Small intestine (tissue), 7 donors: ENCODE results near the gene ZFP69. TPM values are rescaled to one million over a fixed set of nuclear protein-coding genes. Genes with fewer than 3 reads are reported as not detected.

Experiments used
- DNase-seq, 2 donors: peaks; one replicate each; pipeline versions ENCODE4 v3.0.0 to v3.0.0-alpha.2; 2013
- FAIRE-seq: peaks from 2 replicates; lab custom pipeline; 2012; peaks lifted over from hg19 to GRCh38; lab: Jason Lieb, UNC
- H3K27ac ChIP-seq, 3 donors: one replicate each; pipeline ENCODE4 v1.5.1; 2013; ENCODE audit warnings: low read length in 2 of 3, mild to moderate bottlenecking in 2 of 3, control low read depth in 1 of 3, inconsistent platforms in 1 of 3, low read depth in 1 of 3, moderate library complexity in 1 of 3
- H3K27me3 ChIP-seq, 3 donors: one replicate each; pipeline ENCODE4 v1.6.1; 2013; ENCODE audit warnings: low read length in 3 of 3, inconsistent platforms in 1 of 3; ENCODE audit not compliant: control insufficient read depth in 3 of 3, insufficient read depth in 3 of 3
- H3K36me3 ChIP-seq, 3 donors: one replicate each; pipeline ENCODE4 v1.6.1; 2013; ENCODE audit warnings: low read length in 3 of 3, inconsistent platforms in 1 of 3, low read depth in 1 of 3, mild to moderate bottlenecking in 1 of 3, moderate library complexity in 1 of 3; ENCODE audit not compliant: control insufficient read depth in 3 of 3, insufficient read depth in 2 of 3
- H3K4me1 ChIP-seq, 3 donors: one replicate each; pipeline ENCODE4 v1.6.1; 2013; ENCODE audit warnings: low read length in 2 of 3, inconsistent platforms in 1 of 3, low read depth in 1 of 3, mild to moderate bottlenecking in 1 of 3, moderate library complexity in 1 of 3; ENCODE audit not compliant: control insufficient read depth in 3 of 3, insufficient read depth in 2 of 3
- H3K4me3 ChIP-seq, 3 donors: one replicate each; pipeline ENCODE4 v1.5.1; 2013; ENCODE audit warnings: low read length in 3 of 3, control low read depth in 1 of 3, inconsistent platforms in 1 of 3, low read depth in 1 of 3, mild to moderate bottlenecking in 1 of 3, moderate library complexity in 1 of 3
- H3K9me3 ChIP-seq, 2 donors: one replicate each; pipeline ENCODE4 v1.6.1; 2013; ENCODE audit warnings: low read depth in 1 of 2, low read length in 1 of 2; ENCODE audit not compliant: control insufficient read depth in 2 of 2, insufficient read depth in 1 of 2
- WGBS, 3 donors: extraction: QIAGEN DNeasy Blood & Tissue Kit; methylation state at CpG; one replicate each; pipeline ENCODE4 v1.1.7; 2013; 5-methylcytosine and 5-hydroxymethylcytosine counted together
- polyA plus RNA-seq, 4 donors: library from polyadenylated mRNA; stranded (reverse) in 3 of 4; unstranded in 1 of 4; fragments of 200-250 nt in 3 of 4; fragments of 120-200 nt in 1 of 4; gene quantifications; one replicate each; pipeline versions ENCODE4 v1.2.1 to v1.2.3, GENCODE V29; 2013
- donor health status: healthy with polysubstance abuse.
- donor health status: control.
- donor health status: control.
- donor health status: Bipolar disorder and iron deficiency.
- donor health status: healthy.

ZFP69 gene
- polyA plus RNA-seq, 4 donors = 0.81 to 3.8 (median 2.0) TPM

GRCh38 chr1:40531381-40532061 lies 54.4 kb downstream of the ZFP69 start, which contains the start of gene ZNF684:
Gene ZNF684, plus strand, starts transcription at chr1:40531637. Its CDS starts 1,530 bp downstream, at chr1:40533167.
- no peaks in the 10 kb centered on the region for H3K36me3 ChIP-seq
- H3K27ac ChIP-seq = peak within 1 kb of the TSS; percentile 73 to 83 (median 74)
- FAIRE-seq = no peak
- H3K4me3 ChIP-seq = peak within 1 kb of the TSS; percentile 43 to 80 (median 70)
- 0% methylated on average over 35 of the region's 35 CpGs for WGBS, 3 donors
- DNase-seq = peak; percentile 96 to 98
- no peaks in the 10 kb centered on the region for H3K27me3 ChIP-seq
- H3K9me3 ChIP-seq = no peaks in the 10 kb centered on the region
- no peaks in the 10 kb centered on the region for H3K4me1 ChIP-seq

- H3K4me3 ChIP-seq = peak overlapping the region; percentile 43 to 80 (median 70)
- H3K9me3 ChIP-seq = no peaks in the 10 kb centered on the region
- H3K27ac ChIP-seq = peak overlapping the region; percentile 73 to 80 (median 74)
- 1 to 19% (median 4%) methylated on average over 3 of the region's 3 CpGs for WGBS, 3 donors
- no peaks in the 10 kb centered on the region for H3K36me3 ChIP-seq
- FAIRE-seq = no peak
- no peaks in the 10 kb centered on the region for H3K4me1 ChIP-seq
- H3K27me3 ChIP-seq = no peaks in the 10 kb centered on the region
- no peak for DNase-seq
Observed at GRCh38 chr1:40532062-40532389, 54.9 kb downstream of the ZFP69 start.

GRCh38 chr1:40532844-40533424 lies 55.8 kb downstream of the ZFP69 start:
- H3K9me3 ChIP-seq = peaks cover 0 to 1% of the 10 kb centered on the region in 2 donors
- FAIRE-seq = no peak
- no peaks in the 10 kb centered on the region for H3K4me1 ChIP-seq
- DNase-seq = peak; percentile 54 to 61
- no peaks in the 10 kb centered on the region for H3K27me3 ChIP-seq
- H3K27ac ChIP-seq = no peak overlapping the region
- no peak overlapping the region for H3K4me3 ChIP-seq
- H3K36me3 ChIP-seq = no peaks in the 10 kb centered on the region

GRCh38 chr1:40534589-40534988 lies 57.5 kb downstream of the ZFP69 start:
- no peak overlapping the region for H3K27ac ChIP-seq
- no peak for FAIRE-seq
- no peaks in the 10 kb centered on the region for H3K36me3 ChIP-seq

GRCh38 chr1:40535732-40536131 lies 58.6 kb downstream of the ZFP69 start:
- Histone ChIP-seq H3K36me3 (peaks cover 0 to 1% (median 0%) of the 10 kb centered on the region in 3 donors), H3K27ac (no peak overlapping the region), H3K4me1 (no peaks in the 10 kb centered on the region), H3K27me3 (no peaks in the 10 kb centered on the region), H3K9me3 (peaks cover 0 to 3% of the 10 kb centered on the region in 2 donors), H3K4me3 (no peak overlapping the region)
- FAIRE-seq (no peak), DNase-seq (no peak)
- 93 to 97% (median 96%) methylated on average over 2 of the region's 2 CpGs for WGBS, 3 donors

More at GRCh38 chr1:40534589-40534988, 57.5 kb downstream of the ZFP69 start:
- H3K4me1 ChIP-seq = no peaks in the 10 kb centered on the region
- no peak overlapping the region for H3K4me3 ChIP-seq
- no peaks in the 10 kb centered on the region for H3K27me3 ChIP-seq
- no peak for DNase-seq
- peaks cover 0 to 3% of the 10 kb centered on the region in 2 donors for H3K9me3 ChIP-seq

- peaks cover 0 to 10% (median 4%) of the 10 kb centered on the region in 3 donors for H3K36me3 ChIP-seq
- H3K4me3 ChIP-seq = no peak overlapping the region
- H3K27ac ChIP-seq = no peak overlapping the region
- H3K9me3 ChIP-seq = peaks cover 0 to 3% of the 10 kb centered on the region in 2 donors
- no peaks in the 10 kb centered on the region for H3K4me1 ChIP-seq
- DNase-seq (no peak), FAIRE-seq (no peak)
- 83 to 89% (median 87%) methylated on average over 7 of the region's 7 CpGs for WGBS, 3 donors
- H3K27me3 ChIP-seq = no peaks in the 10 kb centered on the region
Observed at GRCh38 chr1:40539338-40539737, 62.2 kb downstream of the ZFP69 start.

Other genes with a start within 250 kb of the ZFP69 start
- gene TMCO2, start 229.4 kb upstream of the ZFP69 start, polyA plus RNA-seq = not detected
- gene ZMPSTE24, start 219.1 kb upstream of the ZFP69 start, polyA plus RNA-seq = 10 to 100 TPM in 3 of 4 donors, 1 to 10 TPM in 1; 9.8 to 45.0 (median 22.2) TPM
- 1 to 10 TPM in 3 of 4 donors, not detected in 1; 2.4 to 9.1 (median 4.8) TPM for gene COL9A2, start 160.0 kb upstream of the ZFP69 start, polyA plus RNA-seq
- gene SMAP2, start 103.6 kb upstream of the ZFP69 start, polyA plus RNA-seq = 10 to 100 TPM; 13.0 to 27.8 (median 25.5) TPM
- 1 to 10 TPM in 2 of 4 donors, not detected in 2; 1.2 to 2.6 TPM for gene ZFP69B, start 26.8 kb upstream of the ZFP69 start, polyA plus RNA-seq
- 10 to 100 TPM in 1 of 4 donors, 1 to 10 TPM in 3; 4.1 to 10.1 (median 6.0) TPM for gene EXO5, start 31.5 kb downstream of the ZFP69 start, polyA plus RNA-seq
- gene ZNF684, start 54.3 kb downstream of the ZFP69 start, polyA plus RNA-seq = 1 to 10 TPM; 2.2 to 4.4 (median 2.4) TPM
- 1 to 10 TPM in 2 of 4 donors, under 1 TPM in 1, not detected in 1; under 0.01 to 3.4 (median 1.1) TPM for gene RIMS3, start 188.4 kb downstream of the ZFP69 start, polyA plus RNA-seq
- gene NFYC, start 214.4 kb downstream of the ZFP69 start, polyA plus RNA-seq = 10 to 100 TPM; 35.7 to 68.9 (median 42.6) TPM